ENCODE measurements around the gene CORO6. TPM values are rescaled to one million over a fixed set of nuclear protein-coding genes. Genes with fewer than 3 reads are reported as not detected.

Gene CORO6
- total RNA-seq, 4 donors from 2014 or later, result 65.3 to 161 (median 99.2) TPM

DNA sequence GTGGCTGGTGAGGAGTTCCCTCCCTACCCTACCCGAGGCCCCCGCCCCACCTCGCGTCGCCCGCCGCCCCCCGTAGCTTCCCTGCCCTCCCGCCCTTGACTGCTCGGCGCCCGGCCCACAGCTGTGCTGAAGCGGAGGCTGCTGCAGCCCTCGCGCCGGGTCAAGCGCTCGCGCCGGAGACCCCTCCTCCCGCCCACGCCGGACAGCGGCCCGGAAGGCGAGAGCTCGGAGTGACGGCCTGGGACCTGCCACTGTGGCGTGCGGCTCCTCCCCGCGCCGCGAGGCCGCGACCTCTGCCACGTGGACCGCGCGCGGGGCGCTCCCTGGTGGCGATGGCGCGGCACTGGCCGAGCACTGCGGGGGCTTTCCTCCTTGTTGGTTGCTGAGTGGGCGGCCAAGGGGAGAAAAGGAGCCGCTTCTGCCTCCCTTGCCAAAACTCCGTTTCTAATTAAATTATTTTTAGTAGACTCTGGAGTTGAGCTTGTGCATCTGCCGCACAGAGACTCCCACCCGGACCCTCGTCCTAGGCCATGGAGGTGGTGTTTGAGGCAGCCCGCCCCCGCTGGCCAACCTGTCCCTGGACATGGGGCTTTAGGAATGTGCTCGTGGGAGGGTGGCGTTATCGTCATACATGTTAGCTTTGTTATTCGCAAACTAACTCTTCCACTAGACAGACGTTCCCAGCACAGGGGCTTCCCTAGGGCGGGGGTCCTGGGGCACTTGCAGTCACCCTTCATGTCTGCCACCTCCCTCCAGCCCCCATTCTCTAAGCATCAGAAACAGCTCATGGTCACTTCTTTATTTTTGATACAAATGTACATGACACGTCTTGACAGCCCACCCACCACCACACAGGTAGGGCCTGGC lies 49.8 kb downstream of the CORO6 start:
- intact Hi-C loops (cut with DNase I), result no loop called here
- peaks cover 29 to 37% of the 10 kb centered on the region in 2 donors for H3K36me3 ChIP-seq
- DNase-seq, result peak in 1 of 2 donors; percentile 46
- no peak overlapping the region for H3K4me3 ChIP-seq (replicated peaks in 1 of 3)
- no peak overlapping the region for H3K27ac ChIP-seq
- no peak for TF ChIP-seq POLR2A (IDR thresholded peaks at IDR 0.05)
- TF ChIP-seq, protein P1, sequence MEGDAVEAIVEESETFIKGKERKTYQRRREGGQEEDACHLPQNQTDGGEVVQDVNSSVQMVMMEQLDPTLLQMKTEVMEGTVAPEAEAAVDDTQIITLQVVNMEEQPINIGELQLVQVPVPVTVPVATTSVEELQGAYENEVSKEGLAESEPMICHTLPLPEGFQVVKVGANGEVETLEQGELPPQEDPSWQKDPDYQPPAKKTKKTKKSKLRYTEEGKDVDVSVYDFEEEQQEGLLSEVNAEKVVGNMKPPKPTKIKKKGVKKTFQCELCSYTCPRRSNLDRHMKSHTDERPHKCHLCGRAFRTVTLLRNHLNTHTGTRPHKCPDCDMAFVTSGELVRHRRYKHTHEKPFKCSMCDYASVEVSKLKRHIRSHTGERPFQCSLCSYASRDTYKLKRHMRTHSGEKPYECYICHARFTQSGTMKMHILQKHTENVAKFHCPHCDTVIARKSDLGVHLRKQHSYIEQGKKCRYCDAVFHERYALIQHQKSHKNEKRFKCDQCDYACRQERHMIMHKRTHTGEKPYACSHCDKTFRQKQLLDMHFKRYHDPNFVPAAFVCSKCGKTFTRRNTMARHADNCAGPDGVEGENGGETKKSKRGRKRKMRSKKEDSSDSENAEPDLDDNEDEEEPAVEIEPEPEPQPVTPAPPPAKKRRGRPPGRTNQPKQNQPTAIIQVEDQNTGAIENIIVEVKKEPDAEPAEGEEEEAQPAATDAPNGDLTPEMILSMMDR (IDR thresholded peaks at IDR 0.05), result peak in 4 of 6 experiments; percentile 19 to 67 (median 41)
- H3K4me1 ChIP-seq, result peaks cover 8 to 31% of the 10 kb centered on the region in 2 donors
- WGBS, 2 donors, result 59 to 77% methylated on average over 15 to 17 of the region's 62 CpGs
- H3K27me3 ChIP-seq, result no peaks in the 10 kb centered on the region
- no peaks in the 10 kb centered on the region for H3K9me3 ChIP-seq

DNA sequence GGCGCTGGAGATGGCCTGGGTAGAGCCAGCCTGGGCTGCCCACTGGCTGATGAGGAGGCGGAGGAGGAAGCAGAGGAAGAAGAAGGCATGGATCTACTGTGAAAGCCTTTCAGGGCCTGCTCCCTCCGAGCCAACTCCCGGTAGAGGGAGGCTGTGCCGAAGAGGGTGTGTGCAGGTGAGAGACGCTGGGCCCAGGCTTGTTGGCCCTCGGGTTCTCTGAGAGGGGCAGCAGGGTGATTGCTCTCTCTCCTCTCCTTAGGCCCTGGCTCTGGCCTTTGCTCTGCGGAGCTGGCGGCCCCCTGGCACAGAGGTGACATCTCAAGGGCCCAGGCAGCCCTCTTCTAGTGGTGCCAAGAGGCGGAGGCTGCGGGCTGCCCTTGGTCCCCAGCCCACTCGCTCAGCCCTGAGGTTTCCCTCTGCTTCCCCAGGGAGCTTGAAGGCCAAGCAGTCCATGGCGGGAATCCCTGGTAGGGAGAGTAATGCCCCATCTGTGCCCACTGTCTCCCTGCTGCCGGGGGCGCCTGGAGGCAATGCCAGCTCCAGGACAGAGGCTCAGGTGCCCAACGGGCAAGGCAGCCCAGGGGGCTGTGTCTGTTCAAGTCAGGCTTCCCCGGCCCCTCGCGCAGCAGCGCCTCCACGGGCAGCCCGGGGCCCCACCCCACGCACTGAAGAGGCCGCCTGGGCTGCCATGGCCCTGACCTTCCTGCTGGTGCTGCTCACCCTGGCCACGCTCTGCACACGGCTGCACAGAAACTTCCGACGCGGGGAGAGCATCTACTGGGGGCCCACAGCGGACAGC lies 50.6 kb downstream of the CORO6 start:
- no peaks in the 10 kb centered on the region for H3K9me3 ChIP-seq
- peaks cover 27 to 29% of the 10 kb centered on the region in 2 donors for H3K36me3 ChIP-seq
- no peak overlapping the region for H3K4me3 ChIP-seq (replicated peaks in 1 of 3)
- H3K27me3 ChIP-seq, result no peaks in the 10 kb centered on the region
- no peak overlapping the region for H3K27ac ChIP-seq
- TF ChIP-seq, protein P1 (IDR thresholded peaks at IDR 0.05), result no peak
- no peak for TF ChIP-seq POLR2A (IDR thresholded peaks at IDR 0.05)
- H3K4me1 ChIP-seq, result peaks cover 8 to 31% of the 10 kb centered on the region in 2 donors
- intact Hi-C loops (cut with DNase I), result no loop called here
- 65 to 88% methylated on average over 9 to 16 of the region's 30 CpGs for WGBS, 2 donors
- DNase-seq, result peak in 1 of 2 donors; percentile 20

DNA sequence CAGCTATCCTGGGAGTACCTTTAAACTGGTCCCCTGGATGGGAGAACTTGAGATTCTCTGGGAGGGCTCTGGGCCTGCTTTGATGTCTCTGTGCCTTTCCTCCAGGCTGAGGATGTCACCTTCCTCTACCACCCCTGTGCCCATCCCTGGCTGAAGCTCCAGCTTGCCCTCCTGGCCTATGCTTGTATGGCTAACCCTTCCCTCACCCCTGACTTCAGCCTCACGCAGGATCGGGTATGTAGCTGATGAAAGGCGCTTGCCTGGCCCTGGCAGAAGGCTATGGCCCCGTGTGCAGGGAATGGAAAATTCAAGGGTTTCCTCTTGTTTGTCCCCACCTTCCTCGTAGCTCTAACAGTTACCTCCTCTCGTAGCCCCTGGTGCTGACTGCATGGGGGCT lies 51.2 kb downstream of the CORO6 start:
- TF ChIP-seq, protein P1 (IDR thresholded peaks at IDR 0.05), result no peak
- TF ChIP-seq POLR2A (IDR thresholded peaks at IDR 0.05), result no peak
- DNase-seq, result no peak
- 96 to 97% methylated on average over 6 of the region's 6 CpGs for WGBS, 2 donors
- H3K27me3 ChIP-seq, result no peaks in the 10 kb centered on the region
- peaks cover 21 to 23% of the 10 kb centered on the region in 2 donors for H3K36me3 ChIP-seq
- intact Hi-C loops (cut with DNase I), result no loop called here
- peaks cover 8 to 31% of the 10 kb centered on the region in 2 donors for H3K4me1 ChIP-seq
- no peak overlapping the region for H3K27ac ChIP-seq
- H3K4me3 ChIP-seq (replicated peaks in 1 of 3), result no peak overlapping the region
- no peaks in the 10 kb centered on the region for H3K9me3 ChIP-seq

DNA sequence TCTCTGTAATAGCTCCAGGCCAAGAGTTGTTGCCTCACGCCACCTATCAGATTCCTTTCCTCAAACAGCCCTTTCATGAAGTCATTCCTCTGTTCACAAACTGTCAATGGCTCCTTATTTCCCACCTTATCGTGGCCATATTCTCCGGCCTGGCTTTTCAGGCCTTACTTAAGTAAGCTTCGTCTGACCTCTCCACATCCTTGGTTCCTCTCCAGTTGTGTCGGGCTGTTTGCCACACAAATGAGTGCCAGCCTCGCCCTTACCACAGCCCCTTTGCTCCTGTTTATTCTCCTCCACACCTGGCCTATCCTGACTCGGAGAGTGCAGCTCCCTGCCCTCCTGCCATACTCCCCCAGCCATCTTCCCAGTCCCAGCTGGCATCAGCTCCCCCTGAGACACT lies 52.2 kb downstream of the CORO6 start:
- Histone ChIP-seq H3K4me1 (peaks cover 14 to 38% of the 10 kb centered on the region in 2 donors), H3K4me3 (replicated peaks in 1 of 3) (no peak overlapping the region), H3K36me3 (peaks cover 12 to 14% of the 10 kb centered on the region in 2 donors), H3K9me3 (no peaks in the 10 kb centered on the region), H3K27ac (peak overlapping the region in 2 of 3 donors; percentile 17 to 25), H3K27me3 (no peaks in the 10 kb centered on the region)
- intact Hi-C loops (cut with DNase I), result no loop called here
- TF ChIP-seq, protein P1 (IDR thresholded peaks at IDR 0.05), result no peak
- TF ChIP-seq POLR2A (IDR thresholded peaks at IDR 0.05), result no peak
- peak; percentile 49 to 68 for DNase-seq
- whole genome bisulfite sequencing, 2 donors, result 58 to 74% methylated on average over 7 of the region's 7 CpGs
